HuH-7.5 (cell line): ENCODE data around the gene NUBPL.
"Not testable (repeated sequence)": the region's sequence is repeated elsewhere in the genome, so short reads cannot be mapped to it uniquely, and the experiment has no call there.

Source experiments
- DNase-seq: peaks from one replicate; pipeline ENCODE4 v3.0.0; 2011; ENCODE audit warnings: low spot score

Gene NUBPL

GRCh38 chr14:31745741-31746140 lies 184.5 kb downstream of the NUBPL start:
- no peak for DNase-seq

DNA sequence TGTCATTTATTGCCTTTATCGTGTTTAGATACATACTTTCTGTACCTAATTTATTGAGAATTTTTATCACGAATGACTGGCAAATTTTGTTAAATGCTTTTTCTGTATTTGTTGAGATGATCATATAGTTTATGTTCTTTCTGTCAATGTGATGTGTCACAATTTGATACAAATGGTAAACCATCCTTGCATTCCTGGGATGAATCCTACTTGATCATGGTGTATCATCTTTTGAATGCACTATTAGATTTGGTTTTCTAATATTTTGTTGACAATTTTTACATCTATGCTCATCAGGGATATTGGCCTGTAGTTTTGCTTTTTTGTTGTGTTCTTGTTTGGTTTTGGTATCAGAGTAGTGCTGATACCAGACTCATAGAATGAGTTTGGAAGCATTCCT lies 185.1 kb downstream of the NUBPL start:
- no peak for DNase-seq

DNA sequence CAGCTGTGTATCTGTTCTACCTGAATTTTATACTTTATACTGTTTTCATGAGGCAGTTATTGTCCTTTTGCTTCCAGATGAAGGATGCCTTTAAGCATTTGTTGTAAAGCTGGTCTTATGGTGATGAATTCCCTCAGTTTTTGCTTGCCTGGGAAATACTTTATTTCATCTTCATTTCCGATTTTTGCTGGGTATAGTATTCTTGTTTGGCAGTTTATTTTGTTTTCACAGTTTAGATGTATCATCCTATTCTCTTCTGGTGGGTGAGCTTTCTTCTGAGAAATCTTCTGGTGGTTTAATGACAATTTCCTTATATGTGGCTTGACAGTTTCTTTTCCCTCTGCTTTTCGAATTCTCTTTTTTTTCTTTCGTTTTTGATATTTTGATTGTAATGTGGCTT lies 188.1 kb downstream of the NUBPL start:
- no peak for DNase-seq

DNA sequence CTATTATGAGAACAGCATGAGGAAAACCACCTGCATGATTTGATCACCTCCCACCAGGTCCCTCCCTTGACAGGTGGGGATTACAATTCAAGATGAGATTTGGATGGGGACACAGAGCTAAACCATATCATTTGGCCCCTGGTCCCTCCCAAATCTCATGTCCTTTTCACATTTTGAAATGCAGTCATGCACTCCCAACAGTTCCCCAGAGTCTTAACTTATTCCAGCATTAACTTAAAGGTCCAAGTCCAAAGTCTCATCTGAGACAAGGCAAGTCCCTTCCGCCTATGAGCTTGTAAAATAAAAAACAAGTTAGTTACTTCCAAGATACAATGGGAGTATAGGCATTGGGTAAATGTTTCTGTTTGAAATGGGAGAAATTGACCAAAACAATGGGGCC lies 189.8 kb downstream of the NUBPL start:
- not testable (repeated sequence) for DNase-seq

GRCh38 chr14:31752867-31753661 lies 191.9 kb downstream of the NUBPL start:
- DNase-seq, result no peak

DNA sequence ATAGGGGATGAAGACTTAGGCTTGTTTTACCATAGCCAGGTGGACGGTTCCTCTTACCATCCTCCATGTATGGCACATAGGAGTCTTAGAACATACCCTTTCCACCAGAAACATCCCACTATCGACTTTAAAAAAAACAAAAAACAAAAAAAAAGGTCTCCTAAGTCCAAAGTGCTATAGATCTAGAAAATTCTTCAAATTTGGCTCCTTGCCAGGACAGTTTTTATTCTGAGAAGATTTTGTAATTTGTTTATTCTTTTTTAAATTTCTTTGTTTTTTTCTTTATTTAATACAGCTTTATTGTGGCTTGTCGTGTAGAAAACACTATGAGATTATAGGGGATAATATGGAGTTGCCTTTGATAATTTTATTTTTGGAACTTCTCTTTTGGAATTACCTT lies 197.7 kb downstream of the NUBPL start:
- no peak for DNase-seq

DNA sequence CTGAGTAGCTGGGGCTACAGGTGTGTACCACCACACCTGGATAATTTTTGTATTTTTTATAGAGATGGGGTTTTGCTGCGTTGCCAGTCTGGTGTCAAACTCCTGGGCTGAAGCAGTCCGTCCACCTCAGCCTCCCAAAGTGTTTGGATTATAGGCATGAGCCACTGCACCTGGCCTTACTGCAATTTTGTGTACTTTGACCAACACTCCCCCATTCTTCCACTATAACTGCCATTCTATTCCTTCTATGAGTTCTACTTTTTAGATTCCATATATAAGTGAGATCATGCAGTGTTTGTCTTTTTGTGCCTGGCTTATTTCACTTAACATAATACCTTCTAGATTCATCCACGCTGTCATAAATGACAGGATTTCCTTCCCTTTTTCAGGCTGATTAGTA lies 199.1 kb downstream of the NUBPL start:
- DNase-seq, result no peak

DNA sequence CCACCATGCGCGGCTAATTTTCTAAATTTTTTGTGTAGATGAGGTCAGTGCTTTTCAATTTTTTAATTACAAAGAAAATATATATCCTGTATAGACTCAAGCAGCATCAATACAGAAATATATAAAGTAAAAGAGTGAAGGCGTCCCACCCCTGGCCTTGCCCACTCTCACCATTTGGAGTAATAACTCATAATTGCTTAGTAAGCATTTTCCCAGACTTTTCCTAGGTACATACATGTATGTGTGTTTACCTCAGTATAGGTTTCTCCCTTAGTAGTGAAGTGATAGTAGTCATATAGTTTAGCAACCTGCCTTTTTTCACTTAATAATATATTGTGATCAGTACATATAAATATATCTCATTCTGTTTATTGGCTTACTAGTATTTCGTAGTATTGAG lies 200.1 kb downstream of the NUBPL start:
- DNase-seq, result no peak

- DNase-seq, result no peak
Observed at GRCh38 chr14:31763041-31763440, 201.8 kb downstream of the NUBPL start.

DNA sequence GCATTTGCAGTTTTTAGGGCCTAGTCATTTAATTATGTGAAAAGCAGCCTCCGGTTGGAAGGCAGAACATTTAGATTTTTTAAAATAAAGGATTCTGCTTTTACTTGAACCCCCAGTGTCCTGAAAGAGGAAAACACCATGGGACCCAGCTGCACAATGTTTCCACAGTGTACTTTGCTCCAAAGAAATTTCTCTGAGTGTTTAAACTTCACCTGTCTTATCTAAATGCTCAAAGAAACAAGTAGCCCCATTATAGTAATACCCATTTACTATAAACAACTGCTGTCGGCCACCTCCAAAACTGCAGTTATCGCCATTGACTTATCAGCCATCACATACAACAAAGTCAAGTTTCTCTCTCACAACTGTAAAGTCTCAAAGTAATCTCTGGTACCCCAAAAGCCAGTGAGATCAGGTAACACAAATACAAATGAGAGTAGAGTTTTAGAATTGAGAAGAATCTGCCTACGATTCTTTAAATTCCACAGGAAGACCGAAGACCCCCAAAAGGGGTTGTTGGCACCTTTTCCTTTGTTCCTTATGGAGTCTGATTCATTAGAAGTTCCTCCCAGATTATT lies 205.2 kb downstream of the NUBPL start:
- no peak for DNase-seq

DNA sequence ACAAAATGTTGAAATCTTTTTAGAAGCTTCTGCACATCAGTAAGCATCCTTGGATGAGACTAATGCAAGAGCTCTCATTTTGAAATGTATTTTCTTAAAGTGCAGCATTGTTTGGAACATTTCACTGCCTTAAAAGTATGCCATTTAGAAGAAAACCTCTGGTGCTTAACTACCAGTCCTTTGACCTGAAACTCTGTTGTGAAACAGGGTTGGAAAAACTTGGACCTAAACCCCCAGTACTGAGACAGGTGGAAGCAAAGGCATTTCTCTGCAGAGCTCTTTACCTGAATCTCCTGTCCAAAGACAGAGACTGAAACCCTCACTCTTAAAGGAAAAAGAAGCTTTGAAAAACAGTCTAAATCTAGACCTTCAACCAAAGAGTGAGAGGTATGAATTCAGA lies 207.2 kb downstream of the NUBPL start:
- no peak for DNase-seq

GRCh38 chr14:31770271-31770670 lies 209.1 kb downstream of the NUBPL start:
- DNase-seq, result no peak

GRCh38 chr14:31774567-31774966 lies 213.4 kb downstream of the NUBPL start:
- DNase-seq, result no peak

- DNase-seq, result no peak
Observed at GRCh38 chr14:31777312-31777711, 216.1 kb downstream of the NUBPL start.

DNA sequence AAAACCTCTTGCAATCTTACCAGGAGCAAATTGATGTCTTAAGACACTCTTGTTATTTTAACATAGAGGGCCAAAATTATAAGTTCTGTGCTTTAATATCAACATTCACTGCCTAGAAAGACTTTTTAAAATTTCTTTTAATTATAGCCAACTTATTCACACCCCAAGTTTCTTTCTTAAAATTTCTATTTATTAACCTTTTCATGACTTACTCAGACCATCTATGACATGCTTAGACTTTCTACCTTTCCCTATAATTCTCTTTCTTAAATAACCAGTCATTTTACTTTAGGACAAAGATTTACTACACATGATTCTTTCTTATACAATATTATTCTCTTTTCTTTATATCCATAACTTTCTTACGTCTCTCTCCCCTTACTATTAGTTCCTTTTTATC lies 220.4 kb downstream of the NUBPL start:
- no peak for DNase-seq

- no peak for DNase-seq
Observed at GRCh38 chr14:31785574-31785973, 224.4 kb downstream of the NUBPL start.

DNA sequence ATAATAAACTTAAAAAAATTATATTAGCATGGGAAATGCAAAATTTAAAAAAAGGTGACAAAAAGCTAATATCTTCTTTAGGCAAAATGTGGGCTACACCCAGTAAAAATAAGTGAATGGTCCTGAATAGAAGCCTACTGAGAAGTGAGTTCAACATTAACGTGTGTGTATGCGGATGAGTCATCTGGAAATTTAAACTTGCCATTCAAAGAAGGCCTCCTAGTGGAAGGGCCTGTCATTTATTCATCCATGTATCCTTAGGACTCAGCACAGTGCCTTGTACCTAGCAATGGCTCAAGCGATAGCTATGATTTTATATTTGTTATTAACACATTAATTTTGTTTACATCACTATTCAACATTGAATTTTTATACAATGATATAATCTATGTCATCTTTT lies 226.2 kb downstream of the NUBPL start:
- DNase-seq, result no peak

DNA sequence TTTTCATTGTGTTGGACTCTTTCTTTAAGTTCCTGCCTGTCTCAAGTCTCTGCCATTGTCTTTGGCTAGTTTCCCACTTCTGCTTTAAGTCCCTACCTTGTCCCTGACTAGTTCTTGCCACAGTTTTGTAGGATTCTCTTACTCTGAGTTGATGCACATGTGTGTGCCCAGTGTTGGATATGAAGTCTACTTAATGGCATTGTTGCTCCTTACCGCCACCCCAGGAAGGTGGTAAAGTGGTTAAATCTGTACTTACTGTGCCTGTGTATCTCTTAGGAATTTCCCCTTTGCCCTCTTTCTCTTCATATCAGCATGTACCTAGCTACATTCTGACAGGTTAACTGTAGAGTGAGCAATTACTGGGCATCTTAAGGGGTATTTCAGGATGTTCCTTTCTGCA lies 227.1 kb downstream of the NUBPL start:
- no peak for DNase-seq

DNA sequence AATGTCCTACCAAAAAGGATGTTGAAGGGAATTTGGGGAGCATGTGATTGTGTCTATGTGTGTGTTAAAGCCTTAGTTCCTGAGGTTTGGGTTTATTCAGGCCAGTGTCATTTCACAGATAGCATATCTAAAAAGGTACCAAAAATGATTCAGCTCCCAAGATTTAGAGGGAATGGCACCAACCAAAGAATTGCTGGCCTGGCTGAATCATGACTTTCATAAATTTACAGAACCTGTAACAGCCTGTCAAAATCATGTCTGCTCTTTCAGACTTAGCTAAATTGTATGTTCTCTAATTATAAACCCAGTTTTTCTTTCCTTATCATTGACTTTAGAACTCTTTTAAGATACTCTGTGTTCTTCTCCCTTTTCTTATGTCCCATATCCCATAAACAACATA lies 231.5 kb downstream of the NUBPL start:
- no peak for DNase-seq

GRCh38 chr14:31797946-31798345 lies 236.7 kb downstream of the NUBPL start:
- DNase-seq, result not testable (repeated sequence)

DNA sequence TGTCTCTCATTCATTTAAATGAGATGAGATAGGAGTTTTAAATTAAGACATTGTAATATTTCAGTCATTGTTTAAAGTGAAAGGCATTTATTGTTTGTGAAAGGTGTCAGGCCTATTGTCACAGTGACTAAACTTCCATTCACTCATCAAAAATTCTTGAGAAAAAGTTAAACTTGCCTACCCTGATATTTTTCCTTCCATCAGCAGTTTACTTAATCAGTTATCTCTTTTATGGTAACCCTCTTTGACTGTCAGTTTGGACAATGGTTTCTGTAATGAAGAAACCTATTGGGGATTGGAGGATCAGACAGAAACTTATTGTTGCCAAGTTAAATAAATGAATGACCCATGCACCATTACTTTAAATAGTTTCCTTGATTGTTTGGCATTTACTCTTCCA lies 241.6 kb downstream of the NUBPL start:
- DNase-seq, result no peak

- no peak for DNase-seq
Observed at GRCh38 chr14:31806249-31806648, 245.0 kb downstream of the NUBPL start.

- DNase-seq, result not testable (repeated sequence)
Observed at GRCh38 chr14:31811693-31812628, 250.8 kb downstream of the NUBPL start.
